NCI-H526 (cell line): ENCODE data around the gene ZIC2.

Experiments used
- DNase-seq, 2 experiments: peaks; one replicate each; lab custom pipeline; 2025; lab: John Stamatoyannopoulos, UW

The ZIC2 gene

DNA sequence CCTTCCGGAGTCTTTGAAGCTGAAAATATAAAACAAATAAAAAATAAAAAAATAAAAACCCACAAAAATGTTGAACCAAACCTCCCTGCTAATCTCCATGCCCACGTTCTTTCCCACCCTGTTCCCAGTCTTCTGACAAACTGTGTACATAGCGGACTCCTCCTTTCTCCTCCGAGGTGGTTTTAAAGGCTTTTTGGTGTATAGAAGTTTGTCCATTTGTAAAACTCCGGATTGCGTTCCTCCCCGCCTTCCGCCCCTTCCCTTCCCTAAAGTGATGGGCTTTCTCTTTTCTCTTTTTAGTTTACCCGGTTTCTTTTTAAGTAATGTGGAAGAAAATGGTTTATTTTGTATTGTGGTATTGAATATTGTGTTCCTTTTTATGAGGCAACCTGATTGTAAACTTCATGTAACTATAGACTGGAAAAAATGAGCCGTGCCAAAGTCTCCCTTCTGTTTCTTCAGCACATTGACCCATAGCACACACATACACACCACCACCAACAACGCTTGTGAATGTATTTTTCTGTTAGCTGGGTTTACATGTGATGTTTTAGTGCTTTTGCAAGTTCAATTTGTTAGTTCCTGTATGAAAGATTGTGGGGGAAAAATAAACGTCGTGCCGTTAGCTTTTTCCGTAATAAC is 4.4 kb downstream of the ZIC2 start:
- no peak for DNase-seq

DNA sequence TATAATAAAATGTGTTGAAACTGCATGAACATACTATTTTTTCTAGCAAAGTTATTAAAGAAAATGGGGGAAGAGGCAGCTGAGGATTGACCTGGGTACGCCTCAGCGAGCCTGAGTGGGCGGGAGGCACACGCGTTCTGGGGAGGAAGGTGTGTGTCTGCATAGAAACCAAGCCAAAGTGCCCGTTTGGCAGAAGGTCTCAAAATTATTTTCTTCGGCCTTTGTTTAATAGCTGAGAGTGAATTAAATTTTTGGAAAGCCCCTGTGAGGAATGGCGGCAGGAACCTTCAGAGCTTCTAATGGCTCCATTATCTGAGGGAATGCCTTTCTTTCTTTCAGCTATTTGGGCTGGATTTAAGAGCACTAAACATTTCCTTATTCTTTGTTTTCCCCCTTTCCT is 5.2 kb downstream of the ZIC2 start:
- no peak for DNase-seq

DNA sequence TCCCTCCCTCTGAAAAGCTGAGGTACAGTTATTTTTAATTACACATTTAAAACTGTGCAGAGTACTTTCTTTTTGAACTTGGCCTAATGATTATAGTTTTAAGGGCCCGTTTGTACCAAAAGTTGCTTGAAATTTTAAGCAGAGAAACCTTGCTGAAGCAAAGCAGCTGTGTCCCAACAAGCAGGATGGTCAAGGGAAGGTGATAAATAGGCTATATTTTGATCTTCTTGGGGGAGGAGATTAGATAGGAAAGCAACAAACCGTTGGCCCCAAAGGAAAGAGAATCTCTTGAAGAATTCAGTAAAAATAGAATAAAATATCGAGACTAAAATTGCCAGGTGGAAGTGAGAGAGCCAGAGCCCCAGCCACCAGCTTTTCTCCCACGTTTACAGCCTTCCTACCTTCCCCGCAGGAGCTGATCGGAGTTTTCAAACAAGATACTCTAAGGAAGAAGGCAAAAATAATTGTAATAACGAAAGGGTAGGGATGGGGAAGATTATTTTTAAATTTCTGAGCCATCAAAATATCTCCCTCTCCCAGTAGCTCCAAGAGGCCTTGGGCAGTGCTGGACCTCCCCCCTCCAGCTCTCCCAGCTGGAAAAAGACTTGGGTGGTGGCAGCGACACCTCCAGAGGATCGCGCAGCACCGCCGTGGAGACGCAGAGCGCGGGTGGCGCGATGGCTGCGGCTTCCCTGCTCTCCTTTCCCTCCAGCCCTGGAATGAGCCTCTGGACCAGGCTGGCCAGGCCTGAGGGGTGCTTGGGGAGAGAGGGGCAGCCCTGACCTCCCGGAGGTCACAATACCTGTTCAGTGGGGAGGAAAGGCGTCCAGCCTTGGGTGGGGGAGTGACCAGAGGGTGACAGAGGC is 5.8 kb downstream of the ZIC2 start:
- peak in 1 of 2 experiments; percentile 56 for DNase-seq

DNA sequence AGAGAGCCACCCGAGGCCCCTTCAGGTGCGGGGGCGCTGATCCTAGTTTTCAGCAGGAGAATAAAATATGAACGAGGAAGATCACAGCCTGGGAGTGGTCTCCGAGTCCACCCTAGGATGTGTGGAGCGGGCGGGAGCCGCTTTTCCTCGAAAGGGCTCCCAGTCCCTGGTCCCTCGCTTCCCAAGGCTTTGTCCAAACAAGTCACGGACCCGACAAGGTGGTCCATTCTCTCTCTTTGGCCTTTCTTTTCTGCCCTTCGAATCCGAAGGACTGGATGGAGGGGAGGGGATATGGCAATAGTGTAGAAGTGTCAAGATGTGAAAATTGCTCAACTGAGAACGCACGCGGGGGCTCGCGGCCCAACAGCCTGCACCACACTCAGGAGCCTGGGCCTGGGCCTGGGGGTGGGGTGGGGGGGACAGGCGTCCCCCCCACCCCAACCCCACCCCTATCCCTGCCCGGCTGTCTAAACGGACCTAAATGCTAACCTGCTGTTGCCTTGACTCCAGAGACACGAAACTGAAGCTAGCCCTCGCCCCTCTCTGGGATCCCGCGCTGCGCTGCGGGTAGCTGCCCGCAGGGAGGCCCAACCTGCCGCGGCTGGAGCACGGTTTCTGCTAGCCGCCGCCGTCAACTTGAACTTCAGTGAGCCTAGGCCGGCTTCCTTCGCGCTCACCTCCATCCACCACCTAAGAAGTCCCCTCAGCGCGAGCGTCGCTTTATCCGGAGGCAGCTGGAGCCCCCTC is 7.1 kb downstream of the ZIC2 start:
- peak in 1 of 2 experiments; percentile 52 for DNase-seq

DNA sequence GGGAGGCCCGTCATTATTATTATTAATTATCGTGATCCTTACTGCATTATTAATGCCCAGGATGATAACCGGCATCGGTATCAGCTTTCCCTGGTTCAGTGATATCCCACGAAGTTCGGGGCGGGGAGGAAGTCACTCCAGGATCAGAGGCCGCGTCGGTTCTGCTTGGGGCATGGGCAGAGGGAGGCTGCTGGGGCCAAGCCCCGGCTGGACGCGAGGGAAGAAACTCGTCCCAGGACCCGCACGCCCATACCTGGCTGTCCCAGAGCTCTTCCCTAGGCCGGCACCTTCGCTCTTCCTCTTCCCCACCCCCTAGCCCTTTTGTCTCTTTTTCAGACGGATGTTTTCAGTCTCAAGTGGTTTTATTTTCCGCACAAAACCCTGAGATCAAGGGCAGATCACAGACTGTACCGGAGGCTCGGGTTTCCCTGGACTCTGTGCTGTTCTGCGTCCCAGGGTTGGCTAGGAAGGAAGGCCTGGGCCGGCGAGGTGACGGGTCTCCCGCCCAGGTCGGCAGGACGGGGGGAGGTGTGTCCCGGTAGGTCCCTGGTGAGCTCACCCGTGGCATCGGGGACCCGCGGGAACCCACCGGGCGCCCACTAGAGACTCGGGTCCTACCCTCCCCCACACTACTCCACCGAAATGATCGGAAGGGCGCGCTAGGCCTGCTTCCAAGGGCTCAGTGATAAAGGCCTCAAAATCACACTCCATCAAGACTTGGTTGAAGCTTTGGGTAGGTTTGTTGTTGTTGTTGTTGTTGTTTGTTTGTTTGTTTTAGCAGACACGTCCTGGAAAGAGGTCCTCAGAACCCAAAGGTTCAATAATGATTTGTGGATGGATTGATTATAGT is 7.9 kb downstream of the ZIC2 start:
- DNase-seq, result no peak

DNA sequence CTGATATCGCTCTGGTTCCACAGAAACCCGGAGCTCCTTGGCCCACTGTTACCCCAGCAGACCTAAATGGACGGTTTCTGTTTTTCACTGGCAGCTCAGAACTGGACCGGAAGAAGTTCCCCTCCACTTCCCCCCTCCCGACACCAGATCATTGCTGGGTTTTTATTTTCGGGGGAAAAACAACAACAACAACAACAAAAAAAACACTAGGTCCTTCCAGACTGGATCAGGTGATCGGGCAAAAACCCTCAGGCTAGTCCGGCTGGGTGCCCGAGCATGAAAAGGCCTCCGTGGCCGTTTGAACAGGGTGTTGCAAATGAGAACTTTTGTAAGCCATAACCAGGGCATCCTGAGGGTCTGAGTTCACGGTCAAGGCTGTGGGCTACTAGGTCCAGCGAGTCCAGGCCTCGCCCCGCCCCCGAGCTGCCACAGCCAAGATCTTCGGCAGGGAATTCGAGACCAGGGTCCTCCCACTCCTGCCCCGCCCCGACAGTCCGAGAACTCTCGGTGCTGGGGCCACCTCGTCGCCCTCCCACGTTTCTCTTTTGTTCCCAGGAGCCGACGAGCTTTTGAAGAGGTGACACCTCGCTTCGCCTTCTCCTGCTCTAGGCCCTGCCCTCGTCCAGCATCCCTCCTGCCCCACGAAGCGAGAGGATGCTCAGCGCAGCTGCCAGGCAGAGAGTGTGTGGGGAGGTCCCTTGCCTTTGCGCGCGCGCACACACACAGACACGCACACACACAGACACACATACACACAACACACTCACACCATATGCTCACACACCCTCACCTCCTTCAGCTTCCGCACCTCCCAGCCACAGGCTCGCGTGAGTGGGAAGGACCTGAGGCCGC is 8.8 kb downstream of the ZIC2 start:
- peak in 1 of 2 experiments; percentile 27 for DNase-seq

DNA sequence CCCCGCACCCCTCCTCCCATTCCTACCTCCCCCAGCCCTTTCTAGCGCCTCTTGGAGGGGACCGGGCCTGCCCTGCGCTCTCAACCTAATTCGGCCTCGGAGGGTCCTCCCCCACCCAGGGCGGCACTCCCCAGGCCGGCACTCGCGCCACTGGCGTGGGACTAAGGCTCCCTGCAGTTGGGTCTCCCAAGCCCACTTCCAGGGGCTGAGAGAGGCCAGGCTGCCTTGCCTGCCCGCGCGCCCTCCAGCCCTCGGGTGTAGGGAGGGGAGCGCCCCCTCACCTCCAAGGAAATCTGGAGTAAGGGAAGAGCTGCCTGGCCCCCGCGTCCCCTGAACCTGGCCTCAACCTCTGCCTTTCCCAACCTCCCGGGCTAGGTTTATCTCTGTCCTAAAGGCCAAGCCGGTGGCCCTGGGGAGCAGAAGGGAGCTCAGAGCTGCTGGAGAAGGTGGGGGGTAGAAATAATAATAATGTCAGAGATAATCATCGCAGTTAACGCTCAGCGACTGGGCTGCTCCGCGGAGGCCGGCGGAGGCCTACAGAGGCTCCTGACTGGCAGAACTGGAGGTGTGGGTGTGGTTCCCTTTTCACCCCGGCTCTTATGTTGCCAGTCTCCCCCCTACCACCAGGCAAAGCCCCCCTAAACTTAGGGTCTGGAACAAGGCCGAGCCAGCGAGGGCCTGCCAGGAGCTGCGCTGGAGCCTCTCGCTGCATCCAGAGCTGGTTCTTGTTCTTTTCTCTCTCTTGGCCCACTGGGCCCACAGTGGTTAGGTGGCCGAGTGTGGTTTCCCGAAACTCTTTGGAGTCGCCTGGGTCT is 9.6 kb downstream of the ZIC2 start:
- DNase-seq, result no peak

DNA sequence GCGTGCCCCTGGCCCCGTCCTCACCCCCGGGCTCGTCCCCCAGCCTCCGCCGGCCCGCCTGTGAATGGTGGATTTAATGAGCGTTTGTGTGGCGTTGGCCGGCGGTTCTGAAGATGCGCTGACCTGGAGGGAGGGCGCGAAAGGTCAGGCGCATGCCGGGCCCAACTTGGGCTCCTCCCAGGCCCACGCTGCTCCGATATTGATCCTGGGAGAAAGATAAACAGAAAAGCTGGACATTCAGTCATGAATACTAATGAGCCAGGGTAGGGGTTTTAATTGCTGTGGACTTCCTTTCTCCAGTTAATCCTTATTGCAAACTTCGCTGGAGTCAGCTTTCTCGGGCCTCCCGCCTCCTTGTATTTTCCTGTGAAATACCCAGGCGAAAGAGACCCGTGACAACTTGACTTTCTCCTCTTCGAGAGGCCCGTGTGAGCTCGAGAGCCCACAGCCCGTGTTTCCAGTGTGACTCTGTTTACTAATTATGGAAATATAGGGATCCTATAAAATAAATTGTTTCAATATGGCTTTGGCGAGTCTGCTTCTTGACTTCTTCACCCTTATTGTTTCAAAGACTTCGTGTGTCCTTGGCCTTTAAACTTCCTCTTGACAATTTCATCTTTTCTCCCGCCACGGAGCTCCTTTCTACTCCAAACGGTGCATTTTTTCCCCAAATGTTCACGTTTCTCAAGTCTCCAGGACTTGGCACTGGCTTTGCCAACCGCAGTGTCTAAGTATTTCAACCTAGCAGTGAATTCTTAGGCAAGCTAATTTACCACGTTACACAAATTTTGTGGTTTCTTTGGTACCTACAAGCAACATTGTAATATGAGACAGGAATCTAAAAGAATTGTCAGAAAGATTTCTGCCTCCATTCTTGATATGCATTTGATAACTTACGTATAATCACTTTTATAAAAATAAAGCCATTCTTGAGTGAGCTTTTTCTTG is 10.5 kb downstream of the ZIC2 start:
- peak in 1 of 2 experiments; percentile 38 for DNase-seq

DNA sequence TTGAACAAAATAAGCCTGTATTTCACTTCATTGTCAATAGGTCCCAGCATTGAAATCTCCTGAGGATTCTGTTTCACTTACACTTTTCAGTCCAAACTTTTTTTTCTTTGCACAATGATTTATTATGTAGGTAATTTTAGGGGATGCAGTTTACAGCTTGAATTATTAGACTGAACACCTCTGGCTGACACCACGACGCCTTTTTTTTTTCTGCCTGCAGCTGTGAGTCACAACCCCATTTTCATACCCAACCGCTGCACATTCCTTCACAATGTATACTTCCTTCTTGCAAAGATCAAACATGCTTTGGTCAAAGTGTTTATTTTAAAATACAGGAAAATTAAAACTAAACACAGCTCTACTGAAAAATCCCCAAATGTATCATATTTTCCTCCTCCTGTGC is 11.4 kb downstream of the ZIC2 start:
- no peak for DNase-seq

DNA sequence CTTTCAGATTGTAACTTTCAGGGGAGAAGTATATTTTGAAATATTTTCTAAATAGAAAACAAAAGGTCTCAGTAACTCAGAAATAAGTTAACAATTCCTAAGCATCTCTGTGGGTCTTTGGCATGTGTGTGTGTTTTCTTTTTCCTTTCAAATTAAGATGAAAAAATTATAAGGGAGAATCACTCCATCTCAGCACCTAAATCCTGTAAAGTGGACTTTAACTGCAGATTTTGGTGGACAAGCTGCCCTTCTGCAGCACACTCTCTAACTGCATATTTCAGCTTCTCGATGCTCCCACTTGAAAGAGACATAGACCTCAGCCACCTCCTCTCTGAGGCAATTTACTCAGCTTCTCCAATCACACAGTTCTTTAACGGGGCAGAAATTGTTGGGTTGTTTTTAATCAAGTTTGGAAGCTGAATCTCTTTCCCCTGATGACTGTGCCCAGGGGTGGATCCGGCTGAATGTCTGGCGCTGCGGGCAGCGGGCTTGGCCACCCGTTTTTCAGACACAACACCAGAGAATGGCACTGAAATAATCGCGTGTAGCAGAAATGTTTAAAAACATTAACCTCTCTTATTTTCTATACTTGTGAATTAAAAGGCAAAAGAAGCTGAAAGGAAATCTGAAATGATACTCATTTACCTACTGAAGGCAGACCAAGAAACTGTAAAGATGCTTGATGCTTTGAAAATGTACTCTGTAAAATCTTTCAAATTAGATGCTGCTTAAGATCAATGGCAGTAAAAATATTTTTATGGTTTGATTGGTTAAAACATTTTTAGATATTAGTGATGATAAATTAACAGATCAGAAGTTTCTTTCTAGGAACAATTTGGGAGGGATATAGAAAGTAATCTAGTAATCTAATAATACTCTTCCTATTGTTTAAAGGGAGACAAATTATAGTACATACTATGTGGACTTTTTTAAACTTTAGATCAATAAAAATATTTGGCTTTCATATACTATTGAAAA is 12.4 kb downstream of the ZIC2 start:
- DNase-seq, result no peak

DNA sequence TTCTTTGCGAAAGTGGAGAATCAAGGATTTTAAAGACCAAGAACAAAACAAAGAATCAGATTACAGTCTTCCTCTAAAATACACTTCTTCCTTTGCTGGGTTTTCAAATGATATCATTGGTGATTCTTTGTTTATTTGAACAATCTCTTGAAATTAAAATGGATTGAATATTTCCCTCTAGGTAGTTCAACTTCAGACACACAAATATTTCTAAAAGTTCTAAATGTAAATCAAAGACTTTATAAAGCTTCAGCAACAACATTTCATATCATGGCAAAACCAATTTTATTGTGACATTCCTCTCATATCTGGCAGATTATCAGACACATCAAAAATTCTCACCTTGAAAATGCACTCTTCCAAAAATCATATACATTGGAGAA is 13.0 kb downstream of the ZIC2 start:
- no peak for DNase-seq

DNA sequence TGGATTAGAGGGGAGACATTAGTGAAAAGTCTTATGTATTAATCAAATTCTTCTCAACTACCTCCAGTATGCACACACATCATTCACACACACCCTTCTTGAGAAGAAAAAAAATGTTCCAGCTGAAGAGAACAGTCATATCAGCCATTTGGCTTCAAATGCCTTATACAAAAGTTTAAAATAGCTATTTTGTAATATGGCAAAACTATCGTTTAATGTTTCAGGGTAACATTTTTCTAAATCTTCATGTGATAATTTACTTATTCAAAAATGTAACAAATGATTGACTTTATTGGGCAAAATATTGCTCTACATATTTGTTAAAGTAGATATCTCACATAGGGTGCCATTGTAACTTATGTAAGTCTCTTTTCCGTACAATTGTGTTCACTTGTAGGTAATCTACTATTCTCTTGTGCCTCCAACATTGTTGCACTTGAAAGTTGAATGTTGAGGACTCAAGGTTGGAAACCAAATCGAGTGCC is 13.6 kb downstream of the ZIC2 start:
- no peak for DNase-seq

DNA sequence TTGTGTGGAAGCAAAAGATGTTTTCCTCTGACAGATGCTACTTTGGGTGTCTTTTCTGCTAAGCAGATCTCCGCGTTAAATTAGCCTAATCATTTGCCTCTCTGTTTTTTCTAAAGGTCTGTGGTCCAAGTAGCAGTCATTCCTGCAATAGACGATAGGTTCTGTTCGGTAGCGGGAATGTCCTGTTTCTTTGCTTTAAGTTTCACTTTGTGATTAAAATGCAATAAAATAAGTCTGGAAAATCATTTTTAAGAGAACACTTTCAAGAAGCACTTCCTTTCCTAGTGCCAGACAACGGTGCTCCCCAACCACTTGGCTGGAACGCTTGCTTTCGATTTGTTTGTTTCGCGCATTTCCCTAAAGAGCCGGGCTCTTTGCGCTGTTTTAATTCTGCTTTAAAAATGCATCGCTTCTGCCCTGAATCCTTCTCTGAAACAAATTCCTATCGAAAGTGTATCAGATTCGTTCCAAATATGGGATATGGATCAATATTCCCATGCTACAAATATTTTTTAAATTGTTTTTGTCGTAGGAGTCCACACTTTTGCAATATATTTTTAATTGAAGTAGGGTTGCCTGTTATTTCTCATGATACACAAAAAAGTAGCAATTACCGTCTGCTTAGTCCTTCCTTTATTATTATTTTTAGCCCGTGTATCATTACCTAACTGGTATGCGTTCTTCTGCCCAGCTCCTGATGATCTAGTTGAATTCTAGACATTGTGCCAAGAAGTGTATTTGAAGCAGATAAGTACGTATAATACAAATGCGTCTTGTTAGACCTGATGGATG is 14.2 kb downstream of the ZIC2 start:
- peak in 1 of 2 experiments; percentile 23 for DNase-seq

DNA sequence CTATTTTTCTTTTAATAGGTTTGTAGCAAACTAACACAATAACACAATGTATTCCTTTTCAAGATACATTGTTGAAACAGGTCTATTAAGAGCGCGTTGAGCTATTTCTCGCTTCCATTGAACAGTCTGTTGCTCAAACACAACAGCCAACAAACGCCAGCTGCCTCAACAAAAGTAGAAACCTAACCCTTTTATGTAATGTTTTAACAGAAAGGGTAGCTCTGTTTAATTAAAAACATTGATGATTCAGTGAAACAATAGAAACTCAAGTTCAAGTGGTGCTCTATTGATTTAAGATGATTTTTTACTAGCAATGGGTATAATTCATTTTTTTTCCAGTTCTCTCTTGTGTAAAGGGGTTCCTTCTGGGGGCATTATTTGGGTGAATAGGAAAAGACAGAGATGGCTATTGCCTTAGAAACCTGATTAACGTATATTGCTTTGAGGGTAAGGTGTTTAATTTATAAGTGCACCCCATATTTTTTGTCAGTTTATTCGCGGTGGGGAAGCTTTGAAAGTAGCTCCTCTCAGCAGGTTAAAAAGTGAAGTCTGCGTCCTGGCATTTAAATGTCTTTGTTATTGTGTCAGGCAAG is 14.9 kb downstream of the ZIC2 start:
- DNase-seq, result no peak

DNA sequence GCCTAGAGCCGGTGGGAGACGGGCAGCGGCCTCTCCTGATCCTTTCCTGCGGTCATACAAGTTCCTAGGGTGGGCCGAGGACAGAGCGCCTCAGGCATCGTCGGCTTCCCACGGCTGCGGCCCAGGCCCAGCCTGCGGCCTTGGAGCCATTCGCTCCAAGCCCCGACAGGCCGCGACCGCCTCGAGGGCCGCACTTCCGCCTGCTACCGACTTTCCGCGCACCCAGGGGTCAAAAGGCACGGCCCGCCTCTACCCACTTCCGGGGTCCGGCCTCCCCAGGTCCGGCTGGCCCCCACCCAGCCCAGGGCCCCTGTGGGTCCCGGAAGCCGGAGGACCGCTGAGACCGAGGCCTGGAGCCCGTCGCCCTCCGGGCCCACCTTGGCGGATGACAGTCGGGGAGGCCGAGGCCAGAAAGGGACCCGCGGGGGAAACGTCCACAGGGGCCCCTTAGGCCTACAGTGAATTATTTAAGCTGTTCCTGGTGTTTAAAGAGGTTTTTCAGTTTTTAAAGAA is 16.2 kb downstream of the ZIC2 start:
- DNase-seq, result no peak

DNA sequence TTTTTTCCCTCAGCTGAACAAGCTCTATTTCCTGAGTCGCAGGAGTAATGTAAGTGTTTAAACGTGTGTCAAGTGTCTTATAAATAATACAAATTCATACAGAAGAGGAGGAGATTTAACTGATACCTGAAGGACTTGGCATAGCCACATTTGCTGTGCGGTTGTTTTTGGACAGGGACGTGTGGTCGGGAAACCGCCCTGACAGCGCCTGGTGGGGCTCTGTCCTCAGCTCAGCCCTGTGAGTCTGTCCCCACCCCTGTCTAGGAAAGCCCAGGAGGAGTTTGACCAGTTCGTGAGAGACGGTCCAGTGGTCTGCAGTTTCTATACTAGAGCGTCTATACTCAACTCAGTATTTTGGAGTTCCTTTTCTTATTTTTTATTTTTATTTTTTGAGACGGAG is 16.7 kb downstream of the ZIC2 start:
- no peak for DNase-seq
